Stimulated activated CD4-positive, alpha-beta T cell treated with anti-CD3 and anti-CD28 coated beads, TNF-alpha, amount 100 ng/mL, for 24 hours (primary cell): ENCODE measurements around the gene VKORC1L1.
"Not testable (repeated sequence)": the region's sequence is repeated elsewhere in the genome, so short reads cannot be mapped to it uniquely, and the experiment has no call there.

ENCODE experiments used
- DNase-seq, 3 experiments: peaks; one replicate each; pipeline ENCODE4 v3.0.0-alpha.2; 2020; ENCODE audit warnings: low read depth in 3 of 3

Gene VKORC1L1

DNA sequence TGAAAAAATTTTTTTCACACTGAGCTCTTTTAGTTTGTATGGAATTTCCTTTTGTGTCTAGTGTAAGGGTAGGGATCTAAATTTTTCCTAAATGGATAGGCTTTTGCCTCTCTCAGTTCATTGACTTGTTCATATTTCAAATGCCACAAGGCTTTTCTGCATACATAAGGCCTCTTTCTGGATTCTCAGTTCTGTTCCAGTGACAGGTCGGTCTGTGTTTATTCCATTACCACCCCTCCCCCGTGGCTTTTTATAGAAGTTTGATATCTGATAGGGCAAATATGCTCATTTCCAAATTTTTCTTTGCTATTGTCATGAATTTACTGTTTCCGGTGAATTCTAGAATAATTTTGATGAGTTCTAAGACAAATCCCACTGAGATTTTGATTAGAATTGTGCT is 12.7 kb downstream of the VKORC1L1 start:
- not testable (repeated sequence) for DNase-seq

GRCh38 chr7:65888434-65889156 is 15.7 kb downstream of the VKORC1L1 start:
- DNase-seq, result not testable (repeated sequence)

DNA sequence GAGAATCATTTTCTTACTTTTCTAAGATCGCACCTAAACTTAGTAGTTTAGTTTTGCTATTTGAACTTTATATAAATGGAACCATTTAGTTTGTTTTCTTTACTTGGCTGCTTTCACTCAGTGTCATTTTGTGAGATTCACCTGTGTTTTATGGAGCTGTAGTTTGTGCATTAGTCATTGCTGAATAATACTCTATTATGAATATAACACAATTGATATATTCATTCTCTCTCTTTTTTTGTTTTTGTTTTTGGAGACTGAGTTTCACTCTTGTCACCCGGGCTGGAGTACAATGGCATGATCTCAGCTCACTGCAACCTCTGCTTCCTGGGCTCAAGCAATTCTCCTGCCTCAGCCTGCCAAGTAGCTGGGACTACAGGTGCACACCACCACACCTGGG is 16.8 kb downstream of the VKORC1L1 start:
- not testable (repeated sequence) for DNase-seq

GRCh38 chr7:65892161-65892560 is 19.3 kb downstream of the VKORC1L1 start:
- DNase-seq, result no peak

GRCh38 chr7:65892835-65893234 is 20.0 kb downstream of the VKORC1L1 start:
- no peak for DNase-seq

- DNase-seq, result no peak
Observed at GRCh38 chr7:65896279-65896870, 23.5 kb downstream of the VKORC1L1 start.

DNA sequence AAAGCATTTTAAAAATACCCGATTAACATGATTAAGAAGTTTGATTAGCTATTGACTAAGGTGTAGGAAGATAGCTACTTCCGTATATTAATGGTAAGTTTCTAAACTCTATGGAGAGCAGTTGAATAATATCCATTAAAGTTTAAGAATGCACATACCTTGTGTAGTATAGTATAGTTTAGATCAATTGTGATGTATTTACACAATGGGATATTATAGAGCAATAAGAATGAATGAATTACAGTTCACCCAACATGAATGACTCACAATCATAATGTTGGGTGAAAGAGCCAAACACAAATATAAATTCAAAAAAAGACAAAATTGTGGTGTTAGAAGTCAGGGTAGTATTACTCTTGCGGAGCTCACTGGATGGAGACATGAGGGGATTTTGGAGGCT is 24.4 kb downstream of the VKORC1L1 start:
- DNase-seq, result not testable (repeated sequence)

DNA sequence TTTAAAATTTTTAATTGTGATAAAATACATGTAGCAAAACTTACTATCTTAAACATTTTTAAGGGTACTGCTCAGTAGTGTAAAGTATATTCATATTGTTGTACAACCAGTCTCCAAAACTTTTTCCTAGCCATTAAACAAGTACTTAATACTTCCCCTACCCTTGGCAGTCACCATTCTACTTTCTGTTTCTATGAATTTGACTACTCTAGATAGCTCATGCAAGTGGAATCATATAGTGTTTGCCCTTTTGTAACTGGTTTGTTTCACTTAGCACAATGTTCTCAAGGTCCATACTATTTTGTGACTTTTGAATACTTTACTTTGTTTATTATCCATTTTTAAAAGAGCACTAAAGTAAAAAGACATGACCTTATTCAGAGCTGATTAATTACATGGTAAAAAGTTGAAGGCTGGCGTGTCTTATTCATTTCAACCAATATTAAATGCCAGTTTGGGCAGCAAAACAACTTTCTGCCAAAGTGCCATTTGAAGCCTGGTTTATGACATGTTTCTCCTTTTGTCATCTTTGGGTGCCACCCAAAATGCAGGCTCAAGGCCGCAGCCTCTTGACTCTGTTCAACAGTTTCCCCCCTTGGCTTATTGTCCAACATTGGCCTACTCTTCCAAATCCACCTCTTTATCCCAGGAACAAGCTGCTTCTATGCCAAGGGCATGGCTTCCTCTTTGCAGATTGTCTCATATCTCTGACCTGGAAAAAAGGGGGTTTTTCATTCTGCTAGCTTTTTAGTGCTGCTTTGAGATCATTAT is 26.0 kb downstream of the VKORC1L1 start:
- DNase-seq, result not testable (repeated sequence)

DNA sequence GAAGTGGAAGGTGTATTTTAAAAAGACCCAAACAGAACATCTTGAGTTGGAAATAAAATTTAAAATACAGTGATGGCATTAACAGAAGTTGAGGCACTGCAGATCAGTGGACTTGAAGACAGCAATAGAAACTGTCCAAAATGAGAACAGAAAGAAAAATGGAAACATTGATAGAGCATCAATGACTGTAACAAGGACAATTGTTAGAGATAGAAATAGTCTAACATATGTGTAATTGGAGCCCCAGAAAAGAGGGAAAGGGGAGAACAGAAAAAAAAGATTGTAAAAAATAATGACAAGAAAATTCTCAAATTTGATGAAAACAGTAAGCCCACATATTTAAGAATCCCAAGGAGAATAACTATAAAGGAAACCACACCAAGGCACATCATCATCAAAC is 29.4 kb downstream of the VKORC1L1 start:
- DNase-seq, result no peak

DNA sequence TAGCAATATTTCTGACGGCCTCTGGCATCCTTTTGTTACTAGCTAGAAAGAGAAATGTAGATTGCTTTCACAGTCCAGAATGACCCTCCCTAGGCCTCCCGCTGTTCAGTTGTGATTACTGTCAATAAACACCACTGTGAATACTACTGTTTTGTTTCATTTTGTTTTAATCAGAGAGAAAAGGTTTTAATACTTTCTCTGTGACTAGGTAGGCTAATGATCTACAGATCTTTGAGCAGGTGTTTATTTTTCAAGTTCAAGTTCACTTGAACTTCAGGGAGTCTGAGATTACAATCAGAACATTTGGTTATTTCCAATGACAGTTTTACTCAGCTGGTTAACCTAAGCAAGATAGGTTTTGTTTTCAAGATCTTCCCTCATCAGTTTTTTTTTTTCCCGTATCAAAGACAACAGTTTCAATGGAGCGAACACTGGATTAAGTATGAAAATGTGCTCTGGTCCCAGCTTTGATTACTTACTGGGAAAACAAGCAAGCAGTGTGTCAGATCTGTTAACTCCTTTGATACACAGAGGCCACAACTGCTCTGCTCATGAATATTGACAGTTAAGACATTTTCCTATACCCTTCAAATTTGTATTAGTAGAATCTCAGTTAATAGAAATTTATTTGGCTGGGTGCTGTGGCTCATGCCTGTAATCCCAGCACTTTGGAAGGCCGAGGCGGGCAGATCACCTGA is 34.8 kb downstream of the VKORC1L1 start:
- DNase-seq, result no peak

- no peak for DNase-seq
Observed at GRCh38 chr7:65910237-65910636, 37.4 kb downstream of the VKORC1L1 start.

DNA sequence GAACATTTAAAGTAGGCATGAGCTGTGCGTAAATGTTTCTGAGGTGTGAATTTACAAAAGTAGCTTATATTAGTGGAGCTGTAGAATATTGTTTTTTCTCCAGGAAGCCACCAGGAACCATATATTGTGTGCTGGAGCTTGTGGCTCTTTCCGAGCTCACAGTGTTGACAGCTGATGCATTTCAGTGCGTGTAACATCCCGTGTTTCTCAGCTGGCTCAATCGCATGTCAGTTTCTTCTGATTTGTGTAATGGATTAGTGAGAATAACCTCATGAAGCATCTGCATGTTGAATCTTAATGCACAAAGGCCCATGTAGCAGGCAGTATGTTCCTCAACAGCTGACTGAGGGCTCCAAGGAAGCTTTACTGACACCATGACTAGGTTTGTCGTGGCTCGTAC is 39.4 kb downstream of the VKORC1L1 start:
- no peak for DNase-seq

- no peak for DNase-seq
Observed at GRCh38 chr7:65915921-65916657, 43.2 kb downstream of the VKORC1L1 start.

GRCh38 chr7:65923316-65923715 is 50.4 kb downstream of the VKORC1L1 start:
- DNase-seq, result no peak

GRCh38 chr7:65924193-65924592 is 51.3 kb downstream of the VKORC1L1 start:
- DNase-seq, result no peak

GRCh38 chr7:65925040-65925439 is 52.2 kb downstream of the VKORC1L1 start:
- no peak for DNase-seq

DNA sequence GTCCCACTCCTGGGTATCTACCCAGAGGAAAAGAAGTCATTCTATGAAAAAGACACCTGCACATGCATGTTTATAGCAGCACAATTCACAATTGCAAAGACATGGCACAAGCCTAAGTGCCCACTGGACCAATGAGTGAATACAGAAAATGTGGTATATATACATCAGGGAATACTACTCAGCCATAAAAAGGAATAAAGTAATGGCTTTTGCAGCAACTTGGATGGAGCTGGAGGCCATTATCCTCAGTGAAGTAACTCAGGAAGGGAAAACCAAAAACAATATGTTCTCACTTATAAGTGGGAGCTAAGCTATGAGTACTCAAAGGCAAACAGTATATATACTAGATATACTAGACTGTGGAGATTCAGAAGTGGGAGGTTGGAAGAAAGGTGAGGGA is 53.7 kb downstream of the VKORC1L1 start:
- DNase-seq, result no peak

- DNase-seq, result no peak
Observed at GRCh38 chr7:65927489-65928448, 54.9 kb downstream of the VKORC1L1 start.

GRCh38 chr7:65931685-65932084 is 58.8 kb downstream of the VKORC1L1 start:
- DNase-seq, result no peak

- no peak for DNase-seq
Observed at GRCh38 chr7:65937296-65937695, 64.4 kb downstream of the VKORC1L1 start.
